Tibial nerve (tissue), 4 donors: ENCODE data around the gene LEMD2.

Source experiments
- EP300 ChIP-seq, 2 donors: sonication (generic); formaldehyde crosslinking; IDR thresholded peaks; one replicate each; pipeline ENCODE4 v1.6.1; 2017; ENCODE audit warnings: antibody characterized with exemption in 2 of 2, mild to moderate bottlenecking in 1 of 2
- POLR2A ChIP-seq, 2 donors: fragments of 450-650 bp; IDR thresholded peaks; one replicate each; pipeline ENCODE4 v1.6.1; 2017; ENCODE audit warnings: antibody characterized with exemption in 2 of 2, mild to moderate bottlenecking in 2 of 2, moderate library complexity in 2 of 2
- TF ChIP-seq, protein P1 (sequence below), 5 experiments: fragments of 200-600 bp in 3 of 5; fragments of 450-650 bp in 2 of 5; sonication (generic) in 3 of 5; IDR thresholded peaks; one replicate each; pipeline ENCODE4 v1.5.1; 2016 to 2019; ENCODE audit warnings: antibody characterized with exemption in 5 of 5, mild to moderate bottlenecking in 3 of 5, moderate library complexity in 2 of 5

DNA sequence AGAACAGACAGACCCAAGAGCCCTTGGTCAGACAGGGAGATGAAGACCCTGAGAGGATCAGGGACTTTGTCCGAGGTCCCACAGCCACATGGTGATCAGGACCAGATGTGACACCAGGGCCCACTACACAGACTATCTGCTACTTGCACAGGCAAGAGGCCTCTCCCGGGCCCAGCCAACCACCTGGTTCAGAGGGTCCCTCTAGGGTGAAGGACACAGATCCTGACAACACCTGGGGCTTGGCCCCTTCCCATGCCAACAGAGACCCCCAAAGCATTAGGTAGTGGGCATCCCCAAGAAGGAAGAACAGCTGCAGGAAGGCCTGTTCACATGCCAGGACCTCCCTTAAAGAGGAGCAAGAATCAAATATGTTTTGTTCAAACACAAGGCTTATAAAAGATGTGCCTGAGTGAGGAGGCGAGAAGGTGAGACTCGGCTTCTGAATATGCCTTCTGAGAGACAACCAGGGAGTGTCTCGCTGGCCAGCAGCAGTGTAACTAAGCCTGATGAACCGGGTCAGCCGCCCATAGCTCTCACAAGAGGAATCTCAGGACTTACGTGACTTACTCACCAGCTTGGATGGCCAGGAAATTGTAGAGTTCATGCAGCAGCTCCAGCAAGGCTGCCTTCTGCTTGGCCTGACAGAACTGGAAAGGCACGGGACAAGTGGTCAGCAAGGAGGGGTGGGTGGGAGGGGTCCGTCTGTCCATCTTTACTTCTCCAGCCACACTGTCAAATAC, 5.0 kb downstream of the LEMD2 start:
- TF ChIP-seq, protein P1, sequence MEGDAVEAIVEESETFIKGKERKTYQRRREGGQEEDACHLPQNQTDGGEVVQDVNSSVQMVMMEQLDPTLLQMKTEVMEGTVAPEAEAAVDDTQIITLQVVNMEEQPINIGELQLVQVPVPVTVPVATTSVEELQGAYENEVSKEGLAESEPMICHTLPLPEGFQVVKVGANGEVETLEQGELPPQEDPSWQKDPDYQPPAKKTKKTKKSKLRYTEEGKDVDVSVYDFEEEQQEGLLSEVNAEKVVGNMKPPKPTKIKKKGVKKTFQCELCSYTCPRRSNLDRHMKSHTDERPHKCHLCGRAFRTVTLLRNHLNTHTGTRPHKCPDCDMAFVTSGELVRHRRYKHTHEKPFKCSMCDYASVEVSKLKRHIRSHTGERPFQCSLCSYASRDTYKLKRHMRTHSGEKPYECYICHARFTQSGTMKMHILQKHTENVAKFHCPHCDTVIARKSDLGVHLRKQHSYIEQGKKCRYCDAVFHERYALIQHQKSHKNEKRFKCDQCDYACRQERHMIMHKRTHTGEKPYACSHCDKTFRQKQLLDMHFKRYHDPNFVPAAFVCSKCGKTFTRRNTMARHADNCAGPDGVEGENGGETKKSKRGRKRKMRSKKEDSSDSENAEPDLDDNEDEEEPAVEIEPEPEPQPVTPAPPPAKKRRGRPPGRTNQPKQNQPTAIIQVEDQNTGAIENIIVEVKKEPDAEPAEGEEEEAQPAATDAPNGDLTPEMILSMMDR (IDR thresholded peaks at IDR 0.05) = no peak
- no peak for TF ChIP-seq POLR2A (IDR thresholded peaks at IDR 0.05)
- TF ChIP-seq EP300 (IDR thresholded peaks at IDR 0.05) = no peak
